ENCODE measurements around the gene JPH3. TPM values are rescaled to one million over a fixed set of nuclear protein-coding genes. Genes with fewer than 3 reads are reported as not detected.

Gene JPH3
- total and polyA plus RNA-seq, 10 of the 15 experiments (the other 5 are each of a cell fraction or from before 2014, with no cell fraction given): 0.05 TPM; not detected in 9

DNA sequence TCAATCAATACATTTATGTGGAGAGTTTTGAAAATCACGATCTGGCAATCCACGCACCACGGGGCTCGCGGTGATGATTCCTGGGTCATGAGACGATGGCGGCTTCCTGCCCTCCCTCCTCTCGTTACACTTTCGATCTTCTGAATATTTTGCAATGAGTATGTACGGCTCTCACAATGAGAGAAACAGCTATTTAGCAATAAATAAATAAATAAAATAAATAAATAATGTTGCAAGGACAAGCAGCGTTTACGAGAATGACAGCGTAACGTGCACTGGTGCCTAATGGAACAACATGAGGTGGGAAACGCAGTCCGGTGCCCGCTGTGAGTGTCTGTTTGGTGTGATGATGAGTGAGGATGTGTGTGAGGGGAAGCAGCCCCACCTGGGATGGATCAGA, 46.7 kb upstream of the JPH3 start:
- RAD21 ChIA-PET (ENCODE audit: unreplicated experiment): no interaction called here
- Histone ChIP-seq H3K27ac (ENCODE audit: control insufficient read depth, insufficient read depth) (no peak overlapping the region), H3K36me3 (ENCODE audit: control insufficient read depth in 2 of 2, insufficient read depth in 2 of 2, low read length in 1 of 2) (no peaks in the 10 kb centered on the region), H3K79me2 (ENCODE audit: control insufficient read depth, insufficient read depth, low read length) (no peaks in the 10 kb centered on the region), H2AFZ (ENCODE audit: control insufficient read depth, low read depth, low read length) (no peak overlapping the region), H3K4me1 (ENCODE audit: control insufficient read depth, insufficient read depth, low read length) (no peaks in the 10 kb centered on the region), H3K27me3 (replicated peaks in 1 of 2; ENCODE audit: control insufficient read depth in 2 of 2, insufficient read depth in 2 of 2, low read length in 1 of 2) (no peaks in the 10 kb centered on the region; a peak in 2 of 4 replicates), H3K9ac (ENCODE audit: control insufficient read depth, insufficient read depth, low read length) (no peak overlapping the region), H4K20me1 (ENCODE audit: control insufficient read depth, insufficient read depth) (no peaks in the 10 kb centered on the region), H3K4me2 (ENCODE audit: control insufficient read depth, insufficient read depth) (no peak overlapping the region), H3K4me3 (no peak overlapping the region), H3K9me3 (replicated peaks; ENCODE audit: control insufficient read depth, insufficient read depth, low read length) (no peaks in the 10 kb centered on the region; the same call in 2 of the 3 replicates)
- CTCF ChIA-PET: no interaction called here
- POLR2A ChIA-PET: no interaction called here
- SMC1A ChIA-PET (ENCODE audit: uncharacterized antibody, unreplicated experiment): no interaction called here
- in situ Hi-C loops (cut with MboI) (loop anchor here (10.0 kb wide), 1 partner anchor 319 kb away; no protein-coding TSS in a partner anchor), intact Hi-C loops (cut with micrococcal nuclease; ENCODE audit: unreplicated experiment) (loop anchor here (10.0 kb wide), 1 partner anchor 209 kb away; the partner anchor contains the start of gene KLHDC4)
- BruUV-seq (replicated peaks): no TSS peak
- FAIRE-seq: no peak
- no peak for DNase-seq (ENCODE audit: low read depth, low spot score)
- ATAC-seq: no peak
- TF ChIP-seq SIN3A (IDR thresholded peaks at IDR 0.05; ENCODE audit: low read depth, low read length) (no peak), EGR1 (IDR thresholded peaks at IDR 0.05; ENCODE audit: borderline replicate concordance in 1 of 2, low read depth in 2 of 2, low read length in 2 of 2) (no peak), CHD1 (IDR thresholded peaks at IDR 0.05; ENCODE audit: low read depth, low read length) (no peak), TCF7 (IDR thresholded peaks at IDR 0.05; ENCODE audit: borderline replicate concordance) (no peak)
- TF ChIP-seq, protein P1, sequence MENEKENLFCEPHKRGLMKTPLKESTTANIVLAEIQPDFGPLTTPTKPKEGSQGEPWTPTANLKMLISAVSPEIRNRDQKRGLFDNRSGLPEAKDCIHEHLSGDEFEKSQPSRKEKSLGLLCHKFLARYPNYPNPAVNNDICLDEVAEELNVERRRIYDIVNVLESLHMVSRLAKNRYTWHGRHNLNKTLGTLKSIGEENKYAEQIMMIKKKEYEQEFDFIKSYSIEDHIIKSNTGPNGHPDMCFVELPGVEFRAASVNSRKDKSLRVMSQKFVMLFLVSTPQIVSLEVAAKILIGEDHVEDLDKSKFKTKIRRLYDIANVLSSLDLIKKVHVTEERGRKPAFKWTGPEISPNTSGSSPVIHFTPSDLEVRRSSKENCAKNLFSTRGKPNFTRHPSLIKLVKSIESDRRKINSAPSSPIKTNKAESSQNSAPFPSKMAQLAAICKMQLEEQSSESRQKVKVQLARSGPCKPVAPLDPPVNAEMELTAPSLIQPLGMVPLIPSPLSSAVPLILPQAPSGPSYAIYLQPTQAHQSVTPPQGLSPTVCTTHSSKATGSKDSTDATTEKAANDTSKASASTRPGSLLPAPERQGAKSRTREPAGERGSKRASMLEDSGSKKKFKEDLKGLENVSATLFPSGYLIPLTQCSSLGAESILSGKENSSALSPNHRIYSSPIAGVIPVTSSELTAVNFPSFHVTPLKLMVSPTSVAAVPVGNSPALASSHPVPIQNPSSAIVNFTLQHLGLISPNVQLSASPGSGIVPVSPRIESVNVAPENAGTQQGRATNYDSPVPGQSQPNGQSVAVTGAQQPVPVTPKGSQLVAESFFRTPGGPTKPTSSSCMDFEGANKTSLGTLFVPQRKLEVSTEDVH (IDR thresholded peaks at IDR 0.05; ENCODE audit: low read depth, partially characterized antibody): no peak
- TF ChIP-seq, protein P2, sequence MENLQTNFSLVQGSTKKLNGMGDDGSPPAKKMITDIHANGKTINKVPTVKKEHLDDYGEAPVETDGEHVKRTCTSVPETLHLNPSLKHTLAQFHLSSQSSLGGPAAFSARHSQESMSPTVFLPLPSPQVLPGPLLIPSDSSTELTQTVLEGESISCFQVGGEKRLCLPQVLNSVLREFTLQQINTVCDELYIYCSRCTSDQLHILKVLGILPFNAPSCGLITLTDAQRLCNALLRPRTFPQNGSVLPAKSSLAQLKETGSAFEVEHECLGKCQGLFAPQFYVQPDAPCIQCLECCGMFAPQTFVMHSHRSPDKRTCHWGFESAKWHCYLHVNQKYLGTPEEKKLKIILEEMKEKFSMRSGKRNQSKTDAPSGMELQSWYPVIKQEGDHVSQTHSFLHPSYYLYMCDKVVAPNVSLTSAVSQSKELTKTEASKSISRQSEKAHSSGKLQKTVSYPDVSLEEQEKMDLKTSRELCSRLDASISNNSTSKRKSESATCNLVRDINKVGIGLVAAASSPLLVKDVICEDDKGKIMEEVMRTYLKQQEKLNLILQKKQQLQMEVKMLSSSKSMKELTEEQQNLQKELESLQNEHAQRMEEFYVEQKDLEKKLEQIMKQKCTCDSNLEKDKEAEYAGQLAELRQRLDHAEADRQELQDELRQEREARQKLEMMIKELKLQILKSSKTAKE (IDR thresholded peaks at IDR 0.05; ENCODE audit: low read depth, poor library complexity, severe bottlenecking): no peak
- 69% methylated on average over 17 of the region's 17 CpGs for WGBS (ENCODE audit: insufficient coverage, insufficient replicate concordance, low lambda C conversion rate, missing lambda C conversion rate)

Data from GM12878 (cell line).